HG03060 (cell line): ENCODE data around the gene SLC2A4.

Source experiments
- ATAC-seq: cut with Tn5 transposase; IDR thresholded peaks from one replicate; pipeline ENCODE4 v1.9.1; 2021; ENCODE audit warnings: low read depth, moderate number of reproducible peaks; ENCODE audit not compliant: unreplicated experiment

Gene SLC2A4

GRCh38 chr17:7246779-7247178 is 34.7 kb upstream of the SLC2A4 start:
- ATAC-seq: no peak

GRCh38 chr17:7248796-7249195 is 32.7 kb upstream of the SLC2A4 start:
- no peak for ATAC-seq

- no peak for ATAC-seq
Observed at GRCh38 chr17:7249214-7249613, 32.3 kb upstream of the SLC2A4 start.

- no peak for ATAC-seq
Observed at GRCh38 chr17:7249830-7250229, 31.7 kb upstream of the SLC2A4 start.

- no peak for ATAC-seq
Observed at GRCh38 chr17:7250695-7251627, 30.6 kb upstream of the SLC2A4 start.

- peak; percentile 77 for ATAC-seq
Observed at GRCh38 chr17:7251661-7252175, 29.8 kb upstream of the SLC2A4 start, which contains the start of gene CTDNEP1. Gene CTDNEP1, minus strand, starts transcription at chr17:7251734. Its CDS starts 438 bp downstream, at chr17:7251296.

- ATAC-seq: peak; percentile 39
Observed at GRCh38 chr17:7252176-7253043, 29.1 kb upstream of the SLC2A4 start, which contains the start of gene ELP5. Gene ELP5, plus strand, starts transcription at chr17:7252215. Its CDS starts 336 bp downstream, at chr17:7252551.

GRCh38 chr17:7253082-7253481 is 28.4 kb upstream of the SLC2A4 start:
- ATAC-seq: no peak

GRCh38 chr17:7254511-7254910 is 27.0 kb upstream of the SLC2A4 start:
- no peak for ATAC-seq

GRCh38 chr17:7256766-7257456 is 24.6 kb upstream of the SLC2A4 start:
- ATAC-seq: no peak

- no peak for ATAC-seq
Observed at GRCh38 chr17:7258731-7259554, 22.6 kb upstream of the SLC2A4 start.

GRCh38 chr17:7259555-7259889 is 22.0 kb upstream of the SLC2A4 start:
- ATAC-seq: no peak

- ATAC-seq: no peak
Observed at GRCh38 chr17:7260151-7260550, 21.4 kb upstream of the SLC2A4 start.

- no peak for ATAC-seq
Observed at GRCh38 chr17:7260651-7261378, 20.7 kb upstream of the SLC2A4 start.

- ATAC-seq: no peak
Observed at GRCh38 chr17:7261379-7262191, 19.9 kb upstream of the SLC2A4 start.

GRCh38 chr17:7262192-7262934 is 19.2 kb upstream of the SLC2A4 start, which contains the start of gene CLDN7:
Gene CLDN7, minus strand, starts transcription at chr17:7262478. Its CDS starts 435 bp downstream, at chr17:7262043.
- ATAC-seq: no peak
